ENCODE measurements around the gene FKBP6.
"Not testable (repeated sequence)": the region's sequence is repeated elsewhere in the genome, so short reads cannot be mapped to it uniquely, and the experiment has no call there.

FKBP6 gene, protein sequence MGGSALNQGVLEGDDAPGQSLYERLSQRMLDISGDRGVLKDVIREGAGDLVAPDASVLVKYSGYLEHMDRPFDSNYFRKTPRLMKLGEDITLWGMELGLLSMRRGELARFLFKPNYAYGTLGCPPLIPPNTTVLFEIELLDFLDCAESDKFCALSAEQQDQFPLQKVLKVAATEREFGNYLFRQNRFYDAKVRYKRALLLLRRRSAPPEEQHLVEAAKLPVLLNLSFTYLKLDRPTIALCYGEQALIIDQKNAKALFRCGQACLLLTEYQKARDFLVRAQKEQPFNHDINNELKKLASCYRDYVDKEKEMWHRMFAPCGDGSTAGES

DNA sequence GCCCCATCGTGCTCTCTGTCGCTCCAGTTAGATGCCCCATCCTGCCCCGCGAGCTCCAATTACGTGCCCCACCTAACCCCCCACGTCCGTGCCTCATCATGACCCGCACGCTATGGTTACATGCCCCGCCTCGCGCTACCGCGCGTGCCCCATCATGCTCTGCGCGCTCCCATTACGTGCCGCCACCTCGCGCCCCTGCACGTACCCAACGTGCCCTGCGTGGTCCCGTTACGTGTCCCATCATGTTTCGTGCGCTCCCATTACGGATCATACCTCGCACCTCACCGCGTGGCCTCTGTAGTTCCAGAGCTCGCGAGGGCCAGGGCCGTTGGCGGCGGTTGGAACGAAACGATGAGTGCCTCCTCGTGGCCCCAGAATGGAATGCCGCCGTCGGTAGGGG lies at the start of gene FKBP6, which contains the start of gene TRIM50:
TSS of gene FKBP6 (plus strand) at position 240 of the 400 bp plus-strand sequence. CDS start 268 bp downstream, outside the sequence.
TSS of gene TRIM50 (minus strand) at position 161 of the 400 bp plus-strand sequence. CDS start 3,295 bp downstream, outside the sequence.
- H3K4me3 ChIP-seq (ENCODE audit: low read depth in 1 of 2, low read length in 2 of 2); H3K4me2 ChIP-seq (ENCODE audit: insufficient read depth, low read length); H3K36me3 ChIP-seq (ENCODE audit: insufficient read depth, low read length); H3K27me3 ChIP-seq (ENCODE audit: insufficient read depth, low read length, poor library complexity); DNase-seq; H2AFZ ChIP-seq (ENCODE audit: low read depth, low read length); H3K79me2 ChIP-seq (ENCODE audit: insufficient read depth, low read length); H3K9me3 ChIP-seq (ENCODE audit: insufficient read depth, low read length, severe bottlenecking); H4K20me1 ChIP-seq (ENCODE audit: insufficient read depth, low read length); ATAC-seq (ENCODE audit: insufficient read depth, low read depth); H3K4me1 ChIP-seq (ENCODE audit: insufficient read depth, low read length); H3K9ac ChIP-seq (ENCODE audit: low read depth, low read length); H3K27ac ChIP-seq (ENCODE audit: low read length): not testable (repeated sequence)

DNA sequence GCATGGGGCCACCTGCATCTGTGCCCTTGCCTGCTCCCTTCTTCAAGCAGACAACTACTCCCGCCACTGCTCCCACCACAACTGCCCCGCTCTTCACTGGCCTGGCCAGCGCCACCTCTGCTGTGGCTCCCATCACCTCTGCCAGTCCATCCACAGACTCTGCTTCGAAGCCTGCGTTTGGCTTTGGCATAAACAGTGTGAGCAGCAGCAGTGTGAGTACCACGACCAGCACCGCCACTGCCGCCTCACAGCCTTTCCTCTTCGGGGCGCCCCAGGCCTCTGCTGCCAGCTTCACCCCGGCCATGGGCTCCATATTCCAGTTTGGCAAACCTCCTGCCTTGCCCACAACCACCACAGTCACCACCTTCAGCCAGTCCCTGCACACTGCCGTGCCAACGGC lies 30.7 kb upstream of the FKBP6 start:
- H3K4me2 ChIP-seq (ENCODE audit: insufficient read depth, low read length); H3K9me3 ChIP-seq (ENCODE audit: insufficient read depth, low read length, severe bottlenecking); H2AFZ ChIP-seq (ENCODE audit: low read depth, low read length); H3K36me3 ChIP-seq (ENCODE audit: insufficient read depth, low read length); H3K9ac ChIP-seq (ENCODE audit: low read depth, low read length); H4K20me1 ChIP-seq (ENCODE audit: insufficient read depth, low read length); H3K4me1 ChIP-seq (ENCODE audit: insufficient read depth, low read length); H3K27ac ChIP-seq (ENCODE audit: low read length); DNase-seq; H3K4me3 ChIP-seq (ENCODE audit: low read depth in 1 of 2, low read length in 2 of 2); H3K27me3 ChIP-seq (ENCODE audit: insufficient read depth, low read length, poor library complexity); H3K79me2 ChIP-seq (ENCODE audit: insufficient read depth, low read length); ATAC-seq (ENCODE audit: insufficient read depth, low read depth): not testable (repeated sequence)

DNA sequence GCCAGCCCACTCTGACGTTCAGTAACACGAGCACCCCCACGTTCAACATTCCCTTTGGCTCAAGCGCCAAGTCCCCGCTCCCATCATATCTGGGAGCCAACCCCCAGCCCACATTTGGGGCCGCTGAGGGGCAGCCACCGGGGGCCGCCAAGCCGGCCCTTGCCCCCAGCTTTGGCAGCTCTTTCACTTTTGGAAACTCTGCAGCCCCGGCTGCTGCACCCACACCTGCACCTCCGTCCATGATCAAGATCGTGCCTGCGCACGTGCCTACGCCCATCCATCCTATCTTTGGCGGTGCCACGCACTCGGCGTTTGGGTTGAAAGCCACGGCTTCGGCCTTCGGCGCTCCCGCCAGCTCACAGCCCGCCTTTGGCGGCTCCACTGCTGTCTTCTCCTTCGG lies 30.3 kb upstream of the FKBP6 start:
- H3K79me2 ChIP-seq (ENCODE audit: insufficient read depth, low read length); H3K9ac ChIP-seq (ENCODE audit: low read depth, low read length); H3K4me1 ChIP-seq (ENCODE audit: insufficient read depth, low read length); H4K20me1 ChIP-seq (ENCODE audit: insufficient read depth, low read length); H3K4me2 ChIP-seq (ENCODE audit: insufficient read depth, low read length); H3K4me3 ChIP-seq (ENCODE audit: low read depth in 1 of 2, low read length in 2 of 2); H3K36me3 ChIP-seq (ENCODE audit: insufficient read depth, low read length); H3K27me3 ChIP-seq (ENCODE audit: insufficient read depth, low read length, poor library complexity); H2AFZ ChIP-seq (ENCODE audit: low read depth, low read length); DNase-seq; ATAC-seq (ENCODE audit: insufficient read depth, low read depth); H3K27ac ChIP-seq (ENCODE audit: low read length); H3K9me3 ChIP-seq (ENCODE audit: insufficient read depth, low read length, severe bottlenecking): not testable (repeated sequence)

DNA sequence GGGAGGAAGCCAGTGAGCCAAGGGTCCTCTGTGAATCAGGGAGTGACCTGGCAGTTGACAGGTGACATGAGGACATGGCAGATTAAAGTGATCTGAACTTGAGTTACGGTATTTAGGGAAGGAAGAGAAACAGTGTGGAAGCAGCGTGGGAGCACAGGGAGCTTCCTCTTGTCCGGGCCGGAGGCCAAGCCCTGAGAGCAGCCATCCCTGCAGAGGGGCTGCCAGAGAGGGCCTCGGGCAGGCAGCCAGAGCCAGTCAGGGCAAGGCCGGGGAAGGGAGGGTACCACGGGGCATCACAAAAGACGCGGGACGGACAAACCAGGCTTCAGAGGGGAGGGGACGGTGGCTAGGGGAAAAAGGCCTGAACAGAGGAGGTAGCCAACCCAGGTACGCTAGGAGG lies 28.1 kb upstream of the FKBP6 start:
- not testable (repeated sequence) for H3K4me2 ChIP-seq (ENCODE audit: insufficient read depth, low read length); H3K9ac ChIP-seq (ENCODE audit: low read depth, low read length); DNase-seq; H3K4me1 ChIP-seq (ENCODE audit: insufficient read depth, low read length); H3K9me3 ChIP-seq (ENCODE audit: insufficient read depth, low read length, severe bottlenecking); H3K79me2 ChIP-seq (ENCODE audit: insufficient read depth, low read length); H2AFZ ChIP-seq (ENCODE audit: low read depth, low read length); H3K4me3 ChIP-seq (ENCODE audit: low read depth in 1 of 2, low read length in 2 of 2); H4K20me1 ChIP-seq (ENCODE audit: insufficient read depth, low read length); ATAC-seq (ENCODE audit: insufficient read depth, low read depth); H3K27me3 ChIP-seq (ENCODE audit: insufficient read depth, low read length, poor library complexity); H3K27ac ChIP-seq (ENCODE audit: low read length)
- H3K36me3 ChIP-seq (ENCODE audit: insufficient read depth, low read length), result peaks cover 21% of the 10 kb centered on the region

DNA sequence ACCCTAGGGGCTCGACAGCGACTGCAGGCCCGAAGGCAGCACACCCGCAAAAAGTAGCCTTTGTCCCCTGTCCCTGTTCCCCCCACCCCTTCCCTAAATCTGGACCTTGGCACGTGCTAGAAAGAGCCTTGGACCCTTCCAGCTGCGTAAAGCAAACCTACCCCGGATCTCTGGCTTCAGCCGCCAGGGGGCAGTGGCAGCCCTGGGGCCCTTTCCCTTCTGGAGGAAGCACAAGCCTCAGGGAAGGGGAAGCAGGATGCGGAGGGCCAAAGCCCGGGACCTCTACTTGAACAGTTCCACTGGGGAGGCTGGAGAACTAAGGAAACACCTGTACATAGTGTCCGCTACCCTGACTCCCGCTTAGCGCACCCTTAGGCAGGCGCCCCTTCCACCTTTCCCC lies 26.9 kb upstream of the FKBP6 start:
- H3K9me3 ChIP-seq (ENCODE audit: insufficient read depth, low read length, severe bottlenecking); DNase-seq; H3K4me2 ChIP-seq (ENCODE audit: insufficient read depth, low read length); H3K79me2 ChIP-seq (ENCODE audit: insufficient read depth, low read length); H3K27ac ChIP-seq (ENCODE audit: low read length); H3K9ac ChIP-seq (ENCODE audit: low read depth, low read length); H3K27me3 ChIP-seq (ENCODE audit: insufficient read depth, low read length, poor library complexity); H4K20me1 ChIP-seq (ENCODE audit: insufficient read depth, low read length); H2AFZ ChIP-seq (ENCODE audit: low read depth, low read length); H3K4me3 ChIP-seq (ENCODE audit: low read depth in 1 of 2, low read length in 2 of 2); H3K4me1 ChIP-seq (ENCODE audit: insufficient read depth, low read length): not testable (repeated sequence)
- peak; percentile 25; the same call in 1 of the 3 replicates for ATAC-seq (ENCODE audit: insufficient read depth, low read depth)
- peaks cover 32% of the 10 kb centered on the region for H3K36me3 ChIP-seq (ENCODE audit: insufficient read depth, low read length)

DNA sequence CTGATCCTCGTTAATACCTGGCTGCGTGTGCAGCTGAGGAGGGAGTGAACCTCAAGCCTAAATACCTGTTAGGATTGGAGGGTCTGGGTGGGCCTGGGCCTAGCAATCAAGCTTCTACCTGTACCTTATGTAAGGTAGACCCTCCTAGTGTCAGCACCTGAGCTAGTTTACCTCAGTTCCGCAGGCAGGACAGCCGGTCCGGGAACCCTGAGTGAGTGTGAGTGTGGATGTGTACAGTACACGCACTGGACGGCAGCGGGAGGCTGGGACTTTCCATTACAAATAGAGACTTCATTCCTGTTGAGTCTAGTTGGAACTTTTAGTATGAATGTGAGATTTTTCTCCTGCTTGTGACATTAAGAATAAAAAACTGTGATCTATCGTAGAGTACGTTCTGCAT lies 25.1 kb upstream of the FKBP6 start:
- H3K9me3 ChIP-seq (ENCODE audit: insufficient read depth, low read length, severe bottlenecking); H3K27me3 ChIP-seq (ENCODE audit: insufficient read depth, low read length, poor library complexity); H3K4me2 ChIP-seq (ENCODE audit: insufficient read depth, low read length); H3K9ac ChIP-seq (ENCODE audit: low read depth, low read length); ATAC-seq (ENCODE audit: insufficient read depth, low read depth); H2AFZ ChIP-seq (ENCODE audit: low read depth, low read length); H3K27ac ChIP-seq (ENCODE audit: low read length); H3K4me3 ChIP-seq (ENCODE audit: low read depth in 1 of 2, low read length in 2 of 2); DNase-seq: not testable (repeated sequence)
- H3K79me2 ChIP-seq (ENCODE audit: insufficient read depth, low read length), result peaks cover 20% of the 10 kb centered on the region
- peaks cover 16% of the 10 kb centered on the region for H3K4me1 ChIP-seq (ENCODE audit: insufficient read depth, low read length)
- peaks cover 49% of the 10 kb centered on the region for H3K36me3 ChIP-seq (ENCODE audit: insufficient read depth, low read length)
- H4K20me1 ChIP-seq (ENCODE audit: insufficient read depth, low read length), result peaks cover 23% of the 10 kb centered on the region; the same call in 1 of the 2 replicates

Data from DND-41 (cell line).